ENCODE measurements around the gene GNG2. TPM values are rescaled to one million over a fixed set of nuclear protein-coding genes. Genes with fewer than 3 reads are reported as not detected.
A peak's percentile ranks its signal among the peaks of the same experiment; 100 is the strongest.

Gene GNG2
- total and polyA plus RNA-seq, 5 donors = 6.7 to 18.2 (median 14.3) TPM

DNA sequence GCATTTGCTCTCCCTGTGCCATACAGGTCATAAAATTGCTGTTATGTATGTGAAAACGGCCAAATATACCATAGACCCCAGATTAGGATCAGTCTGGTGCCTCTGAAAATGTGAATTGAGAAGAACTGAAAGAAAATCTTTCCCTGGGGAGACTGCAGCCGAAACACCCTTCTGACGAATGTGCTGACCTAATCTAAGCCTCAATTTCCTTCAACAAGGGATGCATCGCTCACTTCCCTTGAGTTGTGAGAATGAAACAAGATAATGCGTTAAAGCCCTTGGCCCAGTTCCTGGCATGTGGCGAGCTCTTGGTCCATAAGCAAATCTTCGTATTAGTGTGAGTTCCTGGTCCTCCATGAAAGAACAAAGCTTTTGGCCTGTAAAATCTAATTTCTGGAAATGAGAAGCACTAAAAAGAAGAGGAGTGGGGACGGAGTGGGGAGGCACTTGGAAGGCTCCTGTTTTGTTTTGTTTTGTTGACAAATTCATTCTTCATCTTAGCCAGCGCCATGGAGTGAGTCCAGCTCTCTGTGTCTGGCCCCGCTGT is 79.4 kb downstream of the GNG2 start:
- no peaks in the 10 kb centered on the region for H3K4me1 ChIP-seq (ENCODE audit: control insufficient read depth, insufficient read depth, low read length)
- ATAC-seq = peak in 1 of 2 donors; percentile 25
- H3K27ac ChIP-seq (ENCODE audit: low read length) = no peak overlapping the region
- no peak overlapping the region for H3K4me3 ChIP-seq (ENCODE audit: low read length)
- intact Hi-C loops (cut with DNase I) = no loop called here
- 63% methylated on average over 10 of the region's 10 CpGs for WGBS
- DNase-seq = peak in 1 of 3 donors; percentile 44
- H3K27me3 ChIP-seq (ENCODE audit: control insufficient read depth, insufficient read depth) = no peaks in the 10 kb centered on the region
- no peaks in the 10 kb centered on the region for H3K9me3 ChIP-seq (ENCODE audit: control insufficient read depth, low read length)

DNA sequence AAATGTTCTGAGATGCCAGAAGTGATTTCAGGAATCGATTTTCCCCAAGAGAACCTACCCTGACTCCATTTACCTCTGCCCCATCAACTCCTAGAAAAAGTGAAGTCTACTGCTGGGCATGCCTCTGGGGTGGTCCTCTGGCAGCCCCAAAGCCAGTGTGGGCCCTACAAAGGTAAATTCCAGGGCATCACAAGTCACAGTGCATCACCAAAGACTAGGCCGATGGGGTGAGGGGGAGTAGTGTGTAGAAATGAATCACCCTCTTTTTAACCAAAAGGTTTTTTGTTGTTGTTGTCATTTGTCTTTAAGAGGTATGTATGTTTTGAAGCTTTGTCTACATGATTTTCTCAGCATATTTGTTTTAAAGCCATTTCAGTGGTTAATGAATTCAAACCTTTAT is 82.6 kb downstream of the GNG2 start:
- WGBS = 94% methylated on average over 2 of the region's 2 CpGs
- no peaks in the 10 kb centered on the region for H3K9me3 ChIP-seq (ENCODE audit: control insufficient read depth, low read length)
- DNase-seq = no peak
- intact Hi-C loops (cut with DNase I) = no loop called here
- no peak for ATAC-seq
- no peak overlapping the region for H3K4me3 ChIP-seq (ENCODE audit: low read length)
- no peak overlapping the region for H3K27ac ChIP-seq (ENCODE audit: low read length)
- no peaks in the 10 kb centered on the region for H3K4me1 ChIP-seq (ENCODE audit: control insufficient read depth, insufficient read depth, low read length)
- no peaks in the 10 kb centered on the region for H3K27me3 ChIP-seq (ENCODE audit: control insufficient read depth, insufficient read depth)

DNA sequence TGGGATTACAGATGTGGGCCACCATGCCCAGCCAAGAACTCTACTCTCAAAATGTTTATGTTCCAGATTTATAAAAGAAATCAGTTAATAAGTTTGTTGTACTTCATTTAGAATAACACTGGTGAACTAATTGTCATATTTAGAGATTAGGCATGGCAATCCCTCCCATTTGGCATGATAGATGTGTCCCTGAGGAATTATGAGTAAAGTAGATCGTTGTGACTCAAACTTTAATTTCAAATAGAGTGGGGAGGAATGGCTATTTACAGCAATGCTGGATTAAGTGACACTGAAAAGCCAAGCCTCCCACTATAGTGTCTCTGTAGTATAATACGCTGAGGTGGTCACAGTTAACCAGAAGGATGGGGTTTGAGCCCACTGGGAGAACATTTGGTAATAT is 89.6 kb downstream of the GNG2 start:
- no peak overlapping the region for H3K27ac ChIP-seq (ENCODE audit: low read length)
- intact Hi-C loops (cut with DNase I) = no loop called here
- peak; percentile 14 to 28 for ATAC-seq

DNA sequence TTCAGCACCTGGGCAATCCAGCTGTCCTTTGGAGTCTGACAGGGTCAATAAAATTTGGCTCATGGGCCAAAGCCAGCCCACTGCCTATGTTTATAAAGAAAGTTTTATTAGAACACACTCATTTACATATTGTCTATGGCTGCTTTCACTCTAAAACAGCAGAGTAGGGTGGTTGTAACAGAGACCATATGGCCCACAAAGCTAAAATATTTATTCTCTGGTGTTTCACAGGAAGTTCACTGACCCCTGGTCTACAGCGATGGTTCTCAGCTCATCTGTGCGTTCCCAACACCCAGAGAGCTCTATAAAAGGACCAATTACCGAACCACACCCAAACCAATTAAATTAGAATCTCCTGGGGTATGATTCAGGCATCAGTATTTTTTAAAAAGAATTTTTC is 91.2 kb downstream of the GNG2 start:
- H3K4me1 ChIP-seq (ENCODE audit: control insufficient read depth, insufficient read depth, low read length) = no peaks in the 10 kb centered on the region
- no peaks in the 10 kb centered on the region for H3K9me3 ChIP-seq (ENCODE audit: control insufficient read depth, low read length)
- H3K27ac ChIP-seq (ENCODE audit: low read length) = no peak overlapping the region
- no peaks in the 10 kb centered on the region for H3K27me3 ChIP-seq (ENCODE audit: control insufficient read depth, insufficient read depth)
- intact Hi-C loops (cut with DNase I) = no loop called here
- H3K4me3 ChIP-seq (ENCODE audit: low read length) = no peak overlapping the region
- WGBS = 60% methylated on average over 3 of the region's 3 CpGs
- DNase-seq (no peak), ATAC-seq (no peak)

More for the DNA sequence above, 89.6 kb downstream of the GNG2 start:
- Histone ChIP-seq H3K4me3 (ENCODE audit: low read length) (no peak overlapping the region), H3K9me3 (ENCODE audit: control insufficient read depth, low read length) (no peaks in the 10 kb centered on the region), H3K27me3 (ENCODE audit: control insufficient read depth, insufficient read depth) (no peaks in the 10 kb centered on the region), H3K4me1 (ENCODE audit: control insufficient read depth, insufficient read depth, low read length) (no peaks in the 10 kb centered on the region)
- DNase-seq = no peak
- 68% methylated on average over 2 of the region's 2 CpGs for WGBS

DNA sequence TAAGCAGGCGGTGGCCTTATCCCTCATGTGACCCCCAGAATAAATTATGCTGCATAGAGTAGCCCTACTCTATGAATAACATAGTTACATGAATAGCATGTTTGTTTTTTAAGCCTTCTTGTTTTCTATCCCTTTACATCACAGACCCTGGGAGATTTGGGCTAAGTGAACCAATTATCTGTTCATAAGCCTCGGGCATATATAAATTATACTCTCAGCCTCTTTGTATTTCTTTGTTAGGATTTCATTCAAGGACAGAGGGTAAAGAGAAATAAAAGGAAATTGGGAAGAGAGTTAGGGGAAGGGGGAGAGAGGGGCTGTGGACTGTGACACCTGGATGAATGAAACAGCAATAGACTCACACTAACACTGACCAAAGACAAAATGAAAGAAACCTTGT is 93.6 kb downstream of the GNG2 start:
- H3K27me3 ChIP-seq (ENCODE audit: control insufficient read depth, insufficient read depth) = no peaks in the 10 kb centered on the region
- intact Hi-C loops (cut with DNase I) = no loop called here
- H3K4me3 ChIP-seq (ENCODE audit: low read length) = no peak overlapping the region
- 83% methylated on average over 2 of the region's 2 CpGs for WGBS
- H3K4me1 ChIP-seq (ENCODE audit: control insufficient read depth, insufficient read depth, low read length) = no peaks in the 10 kb centered on the region
- no peak overlapping the region for H3K27ac ChIP-seq (ENCODE audit: low read length)
- no peaks in the 10 kb centered on the region for H3K9me3 ChIP-seq (ENCODE audit: control insufficient read depth, low read length)
- DNase-seq (no peak), ATAC-seq (no peak)

DNA sequence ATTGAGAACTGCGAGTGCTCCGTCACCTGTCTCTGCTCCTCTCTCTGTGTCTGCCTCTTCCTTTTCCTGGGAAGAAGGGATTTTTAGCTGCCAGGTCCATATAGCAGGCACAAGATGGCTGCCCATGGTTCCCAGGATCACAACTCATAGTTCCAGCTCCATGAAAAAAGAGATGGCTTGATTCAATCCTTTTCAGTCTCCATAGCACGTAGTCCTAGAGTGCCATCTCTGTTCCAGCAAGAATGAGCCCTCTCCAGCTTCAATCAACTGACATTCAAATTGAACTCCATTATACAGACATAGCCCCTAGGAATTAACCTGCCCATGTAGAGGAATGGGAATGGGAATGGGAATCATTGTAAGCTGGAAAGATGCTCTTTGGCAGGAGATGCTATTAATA is 94.2 kb downstream of the GNG2 start:
- no peaks in the 10 kb centered on the region for H3K27me3 ChIP-seq (ENCODE audit: control insufficient read depth, insufficient read depth)
- intact Hi-C loops (cut with DNase I) = no loop called here
- H3K27ac ChIP-seq (ENCODE audit: low read length) = no peak overlapping the region
- H3K4me3 ChIP-seq (ENCODE audit: low read length) = no peak overlapping the region
- ATAC-seq (no peak), DNase-seq (no peak)
- H3K4me1 ChIP-seq (ENCODE audit: control insufficient read depth, insufficient read depth, low read length) = no peaks in the 10 kb centered on the region
- H3K9me3 ChIP-seq (ENCODE audit: control insufficient read depth, low read length) = no peaks in the 10 kb centered on the region
- 92% methylated on average over 3 of the region's 3 CpGs for WGBS

DNA sequence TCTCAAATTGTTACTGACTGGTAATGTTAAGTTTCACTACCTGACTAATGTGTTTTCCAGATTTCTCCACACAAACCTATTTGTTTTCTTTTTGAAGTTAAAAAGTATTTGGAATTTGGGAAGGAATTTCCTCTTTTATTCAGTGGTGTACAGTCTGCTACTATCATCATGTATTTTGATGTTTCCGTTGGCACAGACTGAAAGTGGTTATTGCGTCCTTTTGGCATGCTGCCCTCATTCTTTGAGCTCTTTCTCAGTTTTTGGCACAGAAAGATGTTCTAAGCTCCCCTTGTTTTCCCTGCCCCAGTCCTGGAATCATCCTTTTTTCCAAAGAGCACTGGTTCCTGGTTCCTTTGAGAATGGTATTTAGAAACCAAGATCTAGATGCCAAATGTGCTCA is 97.5 kb downstream of the GNG2 start:
- H3K9me3 ChIP-seq (ENCODE audit: control insufficient read depth, low read length) = no peaks in the 10 kb centered on the region
- no peak for ATAC-seq

DNA sequence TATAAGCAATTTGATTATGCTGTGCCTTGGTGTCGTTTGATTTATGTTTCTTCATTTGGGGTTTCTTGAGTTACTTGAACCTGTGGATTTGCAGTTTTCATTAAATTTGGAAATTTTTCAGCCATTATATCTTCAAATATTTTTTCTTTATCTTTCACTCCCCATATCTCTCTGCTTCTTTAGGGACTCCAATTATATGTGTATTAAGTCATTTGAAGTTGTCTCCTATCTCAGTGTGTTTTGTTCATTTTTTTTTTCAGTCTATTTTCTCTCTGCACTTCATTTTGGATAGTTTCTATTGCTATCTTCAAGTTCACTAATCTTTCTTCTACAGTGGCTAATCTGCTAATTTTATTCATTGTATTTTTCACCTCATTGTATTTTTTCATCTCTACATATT is 99.5 kb downstream of the GNG2 start:
- intact Hi-C loops (cut with DNase I) = no loop called here
- DNase-seq = no peak
- Histone ChIP-seq H3K27ac (ENCODE audit: low read length) (no peak overlapping the region), H3K4me3 (ENCODE audit: low read length) (no peak overlapping the region), H3K4me1 (ENCODE audit: control insufficient read depth, insufficient read depth, low read length) (no peaks in the 10 kb centered on the region), H3K9me3 (ENCODE audit: control insufficient read depth, low read length) (no peaks in the 10 kb centered on the region), H3K27me3 (ENCODE audit: control insufficient read depth, insufficient read depth) (no peaks in the 10 kb centered on the region)
- 95% methylated on average over 1 of the region's 1 CpG for WGBS
- ATAC-seq = no peak

More for the DNA sequence above, 97.5 kb downstream of the GNG2 start:
- intact Hi-C loops (cut with DNase I) = no loop called here
- 41% methylated on average over 2 of the region's 2 CpGs for WGBS
- Histone ChIP-seq H3K27ac (ENCODE audit: low read length) (no peak overlapping the region), H3K4me1 (ENCODE audit: control insufficient read depth, insufficient read depth, low read length) (no peaks in the 10 kb centered on the region), H3K4me3 (ENCODE audit: low read length) (no peak overlapping the region), H3K27me3 (ENCODE audit: control insufficient read depth, insufficient read depth) (no peaks in the 10 kb centered on the region)
- DNase-seq = no peak

DNA sequence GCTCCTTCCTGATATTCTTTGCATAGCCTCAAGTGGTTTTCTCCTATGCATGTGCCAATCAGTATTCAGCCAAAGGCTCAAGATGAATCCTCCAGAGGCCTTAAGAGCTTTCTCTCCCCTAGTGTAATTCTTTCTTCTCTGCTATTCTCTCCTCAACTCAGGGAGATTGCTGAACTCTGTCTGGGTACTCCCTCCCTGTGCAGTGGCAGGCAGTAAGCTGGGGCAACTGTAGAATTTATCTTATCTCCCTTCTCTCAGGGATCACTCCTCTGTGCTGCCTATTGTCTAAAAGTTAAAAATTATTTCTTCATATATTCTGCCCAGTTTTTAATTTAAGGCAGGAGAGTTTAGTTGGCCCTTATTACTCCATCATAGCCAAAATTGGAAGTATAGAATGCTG is 100.5 kb downstream of the GNG2 start:
- H3K27ac ChIP-seq (ENCODE audit: low read length) = no peak overlapping the region
- H3K27me3 ChIP-seq (ENCODE audit: control insufficient read depth, insufficient read depth) = no peaks in the 10 kb centered on the region
- no peaks in the 10 kb centered on the region for H3K9me3 ChIP-seq (ENCODE audit: control insufficient read depth, low read length)
- no peak for ATAC-seq
- H3K4me3 ChIP-seq (ENCODE audit: low read length) = no peak overlapping the region
- no peaks in the 10 kb centered on the region for H3K4me1 ChIP-seq (ENCODE audit: control insufficient read depth, insufficient read depth, low read length)
- no peak for DNase-seq
- intact Hi-C loops (cut with DNase I) = no loop called here

DNA sequence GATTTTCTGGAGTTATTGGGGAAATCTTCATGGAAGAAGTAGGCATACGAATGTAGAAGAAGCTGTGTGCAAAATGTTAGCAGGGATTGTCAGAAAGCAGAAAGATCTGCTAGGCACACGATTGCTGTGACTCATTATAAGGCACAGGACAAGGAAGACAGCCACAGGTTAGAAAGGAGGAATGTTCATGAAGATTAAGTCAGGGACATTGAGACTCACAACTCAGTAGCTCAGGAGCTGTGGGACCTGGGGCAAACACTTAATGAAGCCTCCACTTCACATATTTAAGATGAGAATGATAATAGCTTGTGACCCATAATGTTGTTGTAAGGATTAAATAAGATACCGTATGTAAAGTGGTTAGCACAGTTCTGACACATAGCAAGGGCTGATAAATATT is 102.3 kb downstream of the GNG2 start:
- Histone ChIP-seq H3K27ac (ENCODE audit: low read length) (no peak overlapping the region), H3K9me3 (ENCODE audit: control insufficient read depth, low read length) (no peaks in the 10 kb centered on the region), H3K4me1 (ENCODE audit: control insufficient read depth, insufficient read depth, low read length) (no peaks in the 10 kb centered on the region), H3K27me3 (ENCODE audit: control insufficient read depth, insufficient read depth) (no peaks in the 10 kb centered on the region), H3K4me3 (ENCODE audit: low read length) (no peak overlapping the region)
- intact Hi-C loops (cut with DNase I) = no loop called here
- DNase-seq = no peak
- ATAC-seq = no peak
- 25% methylated on average over 3 of the region's 3 CpGs for WGBS

DNA sequence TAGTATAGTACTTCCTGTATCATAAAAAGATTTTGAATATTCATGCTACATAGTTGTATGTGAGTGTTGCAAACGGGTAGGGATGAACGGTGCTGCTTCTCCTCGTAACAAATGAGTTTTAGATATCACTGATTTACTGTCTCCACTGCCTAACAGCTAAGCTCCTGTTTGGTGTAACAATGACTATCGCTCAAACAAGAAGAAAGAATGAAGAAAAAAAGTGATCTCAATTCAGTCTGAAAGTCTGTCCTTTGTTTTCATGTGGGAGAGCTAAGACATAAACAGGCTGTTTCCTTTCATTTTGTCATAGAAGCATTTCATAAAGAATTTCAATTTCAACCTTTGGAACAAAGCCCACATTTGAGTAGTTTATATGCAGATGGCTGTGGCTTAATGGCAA is 102.9 kb downstream of the GNG2 start:
- Histone ChIP-seq H3K9me3 (ENCODE audit: control insufficient read depth, low read length) (no peaks in the 10 kb centered on the region), H3K4me3 (ENCODE audit: low read length) (peak overlapping the region; percentile 1), H3K27me3 (ENCODE audit: control insufficient read depth, insufficient read depth) (no peaks in the 10 kb centered on the region), H3K27ac (ENCODE audit: low read length) (no peak overlapping the region), H3K4me1 (ENCODE audit: control insufficient read depth, insufficient read depth, low read length) (no peaks in the 10 kb centered on the region)
- ATAC-seq = no peak
- intact Hi-C loops (cut with DNase I) = no loop called here
- no peak for DNase-seq
- WGBS = 26% methylated on average over 4 of the region's 4 CpGs

DNA sequence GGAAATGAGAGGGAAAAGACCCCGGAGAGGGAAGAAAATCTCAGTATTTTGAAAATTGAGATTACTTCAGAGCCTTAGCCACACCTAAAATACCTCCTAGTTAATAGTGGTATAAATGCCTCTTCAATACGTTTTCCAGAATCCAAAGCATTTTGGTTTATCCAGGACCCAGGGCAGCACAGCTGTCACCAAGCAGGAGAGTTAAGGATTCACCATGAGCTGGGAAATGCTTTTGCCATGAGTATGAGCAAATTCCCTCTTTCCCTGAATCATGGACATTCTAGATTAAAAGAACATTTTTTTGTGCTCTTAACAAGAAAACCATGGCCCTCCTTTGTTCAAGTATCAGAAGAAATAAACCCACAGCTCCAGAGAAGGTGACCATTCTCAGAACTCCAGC is 107.1 kb downstream of the GNG2 start:
- Histone ChIP-seq H3K4me3 (ENCODE audit: low read length) (no peak overlapping the region), H3K4me1 (ENCODE audit: control insufficient read depth, insufficient read depth, low read length) (no peaks in the 10 kb centered on the region), H3K27ac (ENCODE audit: low read length) (no peak overlapping the region), H3K9me3 (ENCODE audit: control insufficient read depth, low read length) (no peaks in the 10 kb centered on the region), H3K27me3 (ENCODE audit: control insufficient read depth, insufficient read depth) (no peaks in the 10 kb centered on the region)
- DNase-seq = no peak
- intact Hi-C loops (cut with DNase I) = no loop called here
- WGBS = 83% methylated on average over 2 of the region's 2 CpGs
- no peak for ATAC-seq

Measured in right cardiac atrium (tissue), 5 donors.